ENCODE results near the gene UCHL5.

GRCh38 chr1:193086342-193086741 lies 27.2 kb upstream of the UCHL5 start:
- TF ChIP-seq CTCF (conservative IDR thresholded peaks at IDR 0.05; ENCODE audit: low read depth, low read length) (no peak), EZH2 (IDR thresholded peaks at IDR 0.05; ENCODE audit: borderline replicate concordance, low read depth, low read length, poor library complexity, severe bottlenecking) (no peak)

Data from A673 (cell line).